Right ventricle myocardium superior (tissue), 1 donor: ENCODE results near the gene LRRC71. TPM values are rescaled to one million over a fixed set of nuclear protein-coding genes. Genes with fewer than 3 reads are reported as not detected.

ENCODE experiments used
- ATAC-seq: fragments of 200-7000 bp; cut with Tn5 transposase; one replicate; pipeline ENCODE4 v1.9.1; 2020; ENCODE audit warnings: mild to moderate bottlenecking; ENCODE audit not compliant: poor library complexity
- DNase-seq: peaks from one replicate; pipeline ENCODE4 v3.0.0-alpha.2; 2020
- intact Hi-C: fragments of 100-400 bp; cut with DNase I; formaldehyde crosslinking; loops from one replicate; pipeline ENCODE4 v1.11.2; 2022
- total RNA-seq: library from RNA; stranded (reverse); fragmentation: NEBNext Ultra II Directional; extraction: Animal tissue kit (Norgen Biotek cat#: 25700); gene quantifications from one replicate; pipeline ENCODE4 v1.2.1, GENCODE V29; 2021
- donor health status: DM: no; HTN: yes; CAD: no; lungs with severe emphysema.

LRRC71 gene
- total RNA-seq, 1 donor from 2014 or later = not detected

GRCh38 chr1:156936721-156937220 is 16.3 kb downstream of the LRRC71 start:
- intact Hi-C loops = no loop called here
- ATAC-seq = no peak
- no peak for DNase-seq

- DNase-seq (no peak), ATAC-seq (no peak)
- intact Hi-C loops = no loop called here
Observed at GRCh38 chr1:156937883-156938282, 17.5 kb downstream of the LRRC71 start.

- no peak for DNase-seq
- no peak for ATAC-seq
- intact Hi-C loops = no loop called here
Observed at GRCh38 chr1:156938813-156939212, 18.4 kb downstream of the LRRC71 start.

- DNase-seq (no peak), ATAC-seq (no peak)
- intact Hi-C loops = no loop called here
Observed at GRCh38 chr1:156939786-156940334, 19.4 kb downstream of the LRRC71 start.

GRCh38 chr1:156941675-156942074 is 21.2 kb downstream of the LRRC71 start:
- no peak for DNase-seq
- ATAC-seq = no peak
- intact Hi-C loops = no loop called here

- no peak for ATAC-seq
- DNase-seq = no peak
- intact Hi-C loops = no loop called here
Observed at GRCh38 chr1:156942176-156942575, 21.7 kb downstream of the LRRC71 start.

- DNase-seq = no peak
- no peak for ATAC-seq
- intact Hi-C loops = no loop called here
Observed at GRCh38 chr1:156942576-156942975, 22.1 kb downstream of the LRRC71 start.

- DNase-seq = no peak
- intact Hi-C loops = no loop called here
- no peak for ATAC-seq
Observed at GRCh38 chr1:156943756-156944155, 23.3 kb downstream of the LRRC71 start.

- DNase-seq = no peak
- no peak for ATAC-seq
- intact Hi-C loops = no loop called here
Observed at GRCh38 chr1:156944268-156944667, 23.8 kb downstream of the LRRC71 start.

GRCh38 chr1:156944848-156945247 is 24.4 kb downstream of the LRRC71 start:
- DNase-seq (no peak), ATAC-seq (no peak)
- intact Hi-C loops = no loop called here

- ATAC-seq = no peak
- intact Hi-C loops = no loop called here
- no peak for DNase-seq
Observed at GRCh38 chr1:156945881-156946661, 25.6 kb downstream of the LRRC71 start.

- no peak for ATAC-seq
- DNase-seq = no peak
- intact Hi-C loops = no loop called here
Observed at GRCh38 chr1:156947127-156947526, 26.7 kb downstream of the LRRC71 start.

- ATAC-seq = no peak
- DNase-seq = no peak
- intact Hi-C loops = no loop called here
Observed at GRCh38 chr1:156947818-156948525, 27.5 kb downstream of the LRRC71 start.

GRCh38 chr1:156948708-156949107 is 28.3 kb downstream of the LRRC71 start:
- ATAC-seq (no peak), DNase-seq (no peak)
- intact Hi-C loops = no loop called here

- intact Hi-C loops = no loop called here
- no peak for DNase-seq
- ATAC-seq = no peak
Observed at GRCh38 chr1:156949127-156949526, 28.7 kb downstream of the LRRC71 start.

GRCh38 chr1:156951371-156951770 is 30.9 kb downstream of the LRRC71 start:
- intact Hi-C loops = no loop called here
- ATAC-seq = no peak
- DNase-seq = no peak

- DNase-seq (no peak), ATAC-seq (no peak)
- intact Hi-C loops = no loop called here
Observed at GRCh38 chr1:156953571-156953970, 33.1 kb downstream of the LRRC71 start.

- DNase-seq (no peak), ATAC-seq (no peak)
- intact Hi-C loops = no loop called here
Observed at GRCh38 chr1:156956333-156956732, 35.9 kb downstream of the LRRC71 start.

- no peak for ATAC-seq
- no peak for DNase-seq
- intact Hi-C loops = no loop called here
Observed at GRCh38 chr1:156957634-156958033, 37.2 kb downstream of the LRRC71 start.

- ATAC-seq = no peak
- intact Hi-C loops = no loop called here
- no peak for DNase-seq
Observed at GRCh38 chr1:156958247-156958714, 37.8 kb downstream of the LRRC71 start.
